GM21515 (cell line): ENCODE results near the gene SLC9A8.

Experiments used
- ATAC-seq: cut with Tn5 transposase; IDR thresholded peaks from one replicate; pipeline ENCODE4 v1.9.1; 2021; ENCODE audit not compliant: unreplicated experiment

The SLC9A8 gene

DNA sequence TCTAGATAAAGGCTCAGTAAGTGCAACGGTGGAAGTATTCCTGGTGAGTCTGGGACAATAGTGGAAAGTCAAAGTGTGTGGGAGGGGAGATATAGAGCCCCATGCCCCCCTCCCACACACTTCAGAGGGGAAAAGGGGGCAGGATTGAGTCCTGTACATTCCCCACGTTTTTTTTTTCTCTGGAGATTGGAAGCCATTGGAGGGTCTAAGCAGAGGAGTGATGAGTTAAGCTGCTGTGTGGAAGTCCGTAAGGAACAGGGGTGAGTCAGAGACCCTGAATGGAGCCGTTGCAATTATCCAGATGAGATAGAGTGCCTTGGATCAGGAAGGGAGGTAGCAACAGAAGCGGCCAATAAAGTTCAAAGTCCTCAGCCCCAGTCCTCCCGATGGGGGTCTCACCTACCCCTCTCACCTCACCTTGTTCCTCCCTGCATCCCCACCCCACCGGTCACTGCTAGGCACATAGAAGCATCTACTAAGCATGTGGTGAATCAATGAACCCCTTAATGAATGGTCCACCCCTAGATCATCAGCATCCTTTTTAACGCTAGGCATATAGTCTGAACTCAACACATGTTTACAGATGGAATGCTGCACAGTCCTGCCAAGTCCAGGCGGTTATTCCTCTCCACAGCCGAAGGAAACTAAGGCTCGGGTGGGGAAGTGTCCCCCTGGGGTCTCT is 662 bp upstream of the SLC9A8 start:
- ATAC-seq: no peak

DNA sequence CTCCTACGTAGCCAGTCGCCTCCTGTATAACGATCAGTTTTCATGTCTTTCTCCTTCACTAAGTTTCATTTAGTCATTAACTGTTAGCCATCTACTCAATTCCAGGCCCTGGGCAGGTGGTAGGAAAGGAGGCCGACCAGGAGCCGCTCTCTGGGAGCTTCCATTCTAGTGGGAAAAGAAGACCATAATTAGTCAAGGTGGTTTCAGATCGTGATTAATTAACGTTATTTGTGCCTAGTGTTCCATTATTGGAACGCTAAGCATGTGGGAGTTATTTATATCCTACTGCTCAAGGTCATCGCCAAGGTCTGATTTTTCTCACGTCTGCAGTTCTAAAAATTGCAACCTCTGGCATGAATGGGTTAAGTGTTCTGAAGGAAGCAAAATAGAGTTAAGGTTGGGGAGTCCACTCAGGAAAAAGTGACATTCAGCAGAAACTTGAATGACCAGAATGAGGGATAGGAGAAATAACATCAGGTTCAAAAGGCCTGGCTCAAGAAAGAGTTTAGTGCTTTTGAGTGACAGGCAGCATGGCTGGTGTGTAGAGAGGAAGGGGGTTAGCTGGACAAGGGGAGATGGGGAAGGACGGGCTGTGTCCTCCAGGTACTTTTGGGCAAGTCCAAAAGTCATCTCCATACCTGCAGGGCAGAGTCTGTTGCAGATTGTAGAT is 812 bp downstream of the SLC9A8 start:
- no peak for ATAC-seq

DNA sequence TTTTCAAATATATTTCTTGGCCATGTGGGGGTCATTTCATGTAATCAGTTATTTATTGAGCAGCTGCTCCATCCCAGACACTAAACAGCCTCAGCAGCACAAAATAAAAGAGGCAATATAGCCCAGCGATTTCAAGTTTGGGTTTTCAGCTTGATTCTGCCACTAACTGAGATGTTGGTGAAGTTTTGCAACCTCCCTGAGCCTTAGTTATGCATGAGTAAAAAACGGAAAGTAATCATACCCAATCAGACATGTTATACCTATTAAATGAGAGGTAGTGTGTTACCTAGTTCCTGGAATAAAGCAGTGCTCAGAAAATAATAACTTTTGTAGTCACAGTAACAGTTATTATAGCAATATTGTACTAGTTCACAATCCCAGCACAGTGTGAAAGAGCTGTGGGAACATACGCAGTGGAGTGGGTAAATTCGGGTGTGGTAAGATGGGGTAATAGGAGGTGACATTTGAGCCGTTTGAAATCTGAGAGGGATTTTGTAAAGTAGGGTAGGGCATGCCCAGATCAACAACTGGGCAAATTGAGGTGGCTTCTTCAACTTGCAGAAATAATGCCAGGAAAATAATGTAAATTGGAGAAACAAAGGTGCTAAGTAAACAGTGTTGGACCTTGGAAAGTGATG is 1.5 kb downstream of the SLC9A8 start:
- no peak for ATAC-seq

DNA sequence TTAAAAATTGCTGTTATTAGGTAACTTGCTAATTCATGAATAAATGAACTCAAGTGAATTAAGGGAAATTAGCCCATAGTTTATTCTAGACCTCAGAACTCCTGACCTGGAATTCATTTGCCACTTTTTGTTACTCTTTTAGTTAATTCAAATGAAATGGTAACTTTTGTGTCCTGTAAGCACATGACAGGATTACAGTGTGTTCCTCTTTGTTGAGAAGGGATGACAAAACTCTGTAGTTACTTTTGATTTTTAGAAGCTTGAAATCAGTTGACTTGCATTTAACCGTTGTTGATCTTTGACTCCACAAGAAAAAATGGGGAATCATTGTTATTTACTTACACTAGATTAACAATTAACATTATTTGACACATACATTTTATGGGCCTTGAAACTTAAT is 6.2 kb downstream of the SLC9A8 start:
- no peak for ATAC-seq

DNA sequence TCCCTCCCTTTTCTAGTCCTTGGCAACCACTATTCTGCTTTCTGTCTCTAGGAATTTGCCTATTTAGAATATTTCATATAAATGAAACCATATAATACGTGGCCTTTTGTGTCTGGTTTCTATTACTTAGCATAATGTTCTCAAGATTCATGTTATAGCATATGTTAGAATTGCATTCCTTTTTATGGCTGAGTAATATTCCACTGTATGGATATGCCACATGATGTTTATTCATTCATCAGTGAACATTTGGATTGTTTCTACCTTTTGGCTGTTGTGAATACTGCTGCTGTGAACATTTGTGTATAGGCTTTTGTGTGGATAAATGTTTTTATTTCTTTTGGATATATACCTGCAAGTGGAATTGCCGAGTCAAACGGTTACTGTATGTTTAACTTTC is 7.1 kb downstream of the SLC9A8 start:
- no peak for ATAC-seq

DNA sequence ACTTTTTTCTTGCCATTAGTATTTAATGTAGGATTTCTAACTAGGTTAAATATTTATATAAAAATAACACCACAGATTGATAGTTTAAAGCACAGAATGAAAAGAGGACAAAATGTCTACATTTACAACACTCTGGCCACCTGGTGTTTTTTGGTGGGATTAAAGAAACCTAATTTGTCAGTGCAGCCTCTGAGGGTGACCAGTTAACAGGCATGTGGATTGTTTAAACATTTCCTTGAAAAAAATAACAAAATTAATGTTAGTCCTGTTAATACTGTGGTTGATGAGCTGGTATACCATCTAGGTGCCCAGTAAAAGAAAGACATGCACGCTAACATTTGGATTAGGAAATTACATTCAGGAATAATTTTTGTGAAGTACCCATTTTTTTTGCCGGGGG is 8.8 kb downstream of the SLC9A8 start:
- ATAC-seq: no peak

DNA sequence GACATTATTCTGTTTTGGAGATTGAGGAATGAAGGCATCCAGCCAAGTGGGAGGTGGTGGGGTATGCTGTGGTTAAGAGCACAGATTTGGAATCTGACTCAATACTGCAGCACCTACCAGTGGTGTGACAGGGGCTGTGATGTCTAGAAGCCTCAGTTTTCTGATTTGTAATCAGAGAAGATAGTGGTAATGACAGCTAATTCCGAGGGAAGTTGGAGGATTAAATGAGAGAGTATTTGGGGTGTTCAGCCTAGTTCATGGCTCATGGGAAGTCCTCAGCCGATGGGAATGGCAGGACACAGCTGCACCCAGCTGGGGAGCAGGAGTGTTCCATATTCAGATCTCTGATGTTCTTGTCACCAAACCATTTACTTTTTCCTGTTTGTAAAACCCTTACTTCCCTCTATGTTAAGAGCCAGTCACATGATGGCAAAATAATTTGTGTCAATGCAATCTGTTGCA is 9.3 kb downstream of the SLC9A8 start:
- no peak for ATAC-seq

DNA sequence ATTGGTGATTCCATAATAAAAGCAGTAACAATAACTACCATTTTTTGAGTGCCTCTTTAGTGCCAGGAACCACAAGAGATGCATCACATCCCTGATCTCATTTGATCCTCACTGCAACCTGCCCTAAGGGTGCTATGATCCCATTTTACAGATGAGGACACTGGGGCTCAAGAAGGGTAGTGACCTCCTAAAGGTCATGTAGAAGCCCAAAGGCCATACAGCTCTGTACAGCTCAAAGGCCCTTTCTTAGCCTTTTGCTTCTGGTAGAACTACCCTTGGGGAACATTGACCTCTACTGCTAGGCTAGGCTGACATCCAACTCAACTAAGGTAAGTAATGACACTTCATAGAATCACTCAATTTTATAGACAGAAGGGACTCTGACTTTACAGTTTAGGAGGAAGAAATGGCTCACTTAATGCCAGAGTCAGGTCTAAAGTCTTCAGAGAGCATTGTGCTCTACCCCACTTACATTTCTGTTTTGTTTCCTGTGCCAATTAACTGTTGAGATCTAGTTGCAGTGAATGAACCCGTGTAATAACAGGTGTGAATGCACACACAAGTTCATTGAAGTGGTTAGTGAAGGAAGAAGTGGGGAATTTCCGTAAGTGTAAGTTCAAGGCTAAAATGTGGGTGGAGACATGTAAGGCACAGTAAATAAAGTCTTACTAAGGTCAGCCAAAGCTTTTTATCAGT is 10.7 kb downstream of the SLC9A8 start:
- no peak for ATAC-seq

DNA sequence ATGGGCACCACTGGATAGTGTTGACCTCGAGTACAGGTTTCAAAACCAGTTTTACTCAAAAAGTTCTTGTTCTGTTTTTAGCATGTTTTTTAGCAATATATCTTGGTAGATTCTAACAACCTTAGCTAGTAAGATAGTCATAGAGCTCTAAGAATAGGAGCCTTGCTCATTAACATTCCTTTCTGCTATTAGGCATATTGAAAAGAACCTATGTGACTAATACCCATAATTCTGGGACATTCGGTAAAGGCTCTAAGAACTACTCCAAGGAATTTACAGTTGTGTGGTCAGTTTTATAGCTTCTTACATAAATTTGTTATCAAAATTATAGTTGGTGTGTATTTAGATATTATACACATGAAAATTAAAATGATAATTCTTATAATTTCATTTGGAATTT is 11.6 kb downstream of the SLC9A8 start:
- ATAC-seq: no peak

DNA sequence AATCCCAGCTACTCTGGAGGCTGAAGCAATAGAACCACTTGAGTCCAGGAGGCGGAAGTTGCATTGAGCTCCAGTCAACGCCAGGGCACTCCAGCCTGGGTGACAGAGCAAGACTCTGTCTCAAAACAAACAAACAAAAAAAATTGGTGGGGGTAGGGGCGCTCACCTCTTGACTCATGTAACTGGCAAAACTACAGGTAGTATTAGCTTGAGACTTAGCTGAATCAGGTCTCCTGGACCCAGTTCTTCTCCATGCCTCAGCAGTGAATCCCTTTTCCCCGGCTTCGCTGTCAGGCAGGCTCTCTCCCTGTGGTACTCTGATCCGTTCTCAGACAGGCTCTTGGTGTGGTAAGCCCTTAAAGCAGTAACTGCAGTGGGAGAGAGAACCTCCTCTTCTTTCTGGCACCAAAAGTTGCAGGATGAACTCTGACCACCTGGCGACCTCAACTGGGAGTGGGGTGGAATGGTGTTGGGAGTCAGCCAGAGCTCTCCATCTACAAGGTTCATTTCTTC is 12.9 kb downstream of the SLC9A8 start:
- ATAC-seq: no peak

DNA sequence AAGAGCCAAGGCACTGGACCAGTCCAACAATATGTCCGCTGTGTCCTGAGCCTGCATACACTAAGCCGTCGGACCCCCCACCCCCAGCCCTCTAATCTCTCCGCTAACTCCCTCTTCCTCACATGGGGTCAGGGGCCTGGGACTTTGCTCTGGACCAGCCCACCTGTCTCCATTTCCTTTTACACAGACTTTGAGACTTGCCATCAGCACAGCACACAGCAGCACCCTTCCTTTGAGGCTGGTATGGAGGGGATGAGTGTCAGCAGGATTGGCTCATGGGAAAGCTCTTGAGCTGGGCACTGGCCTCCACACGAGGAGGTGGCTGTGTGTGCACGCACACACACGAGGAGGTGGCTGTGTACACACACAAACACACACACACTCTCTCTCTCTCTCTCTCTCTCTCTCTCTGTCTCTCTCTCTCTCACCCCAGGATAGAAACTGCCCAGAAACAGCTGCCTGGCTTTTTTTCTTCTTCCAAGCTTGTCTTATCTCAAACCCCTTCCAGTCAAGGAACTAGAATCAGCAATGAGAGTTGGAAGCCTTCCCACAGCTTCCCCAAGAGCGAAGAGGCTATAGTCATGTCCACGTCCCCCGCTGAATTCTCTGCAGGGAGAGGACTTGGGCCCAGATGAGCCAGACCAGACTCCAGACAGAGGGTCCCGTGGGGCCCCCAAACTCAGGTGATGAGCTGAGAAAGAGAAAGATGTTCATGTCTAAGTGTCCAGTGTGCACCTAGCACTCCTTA is 18.6 kb downstream of the SLC9A8 start:
- ATAC-seq: no peak

DNA sequence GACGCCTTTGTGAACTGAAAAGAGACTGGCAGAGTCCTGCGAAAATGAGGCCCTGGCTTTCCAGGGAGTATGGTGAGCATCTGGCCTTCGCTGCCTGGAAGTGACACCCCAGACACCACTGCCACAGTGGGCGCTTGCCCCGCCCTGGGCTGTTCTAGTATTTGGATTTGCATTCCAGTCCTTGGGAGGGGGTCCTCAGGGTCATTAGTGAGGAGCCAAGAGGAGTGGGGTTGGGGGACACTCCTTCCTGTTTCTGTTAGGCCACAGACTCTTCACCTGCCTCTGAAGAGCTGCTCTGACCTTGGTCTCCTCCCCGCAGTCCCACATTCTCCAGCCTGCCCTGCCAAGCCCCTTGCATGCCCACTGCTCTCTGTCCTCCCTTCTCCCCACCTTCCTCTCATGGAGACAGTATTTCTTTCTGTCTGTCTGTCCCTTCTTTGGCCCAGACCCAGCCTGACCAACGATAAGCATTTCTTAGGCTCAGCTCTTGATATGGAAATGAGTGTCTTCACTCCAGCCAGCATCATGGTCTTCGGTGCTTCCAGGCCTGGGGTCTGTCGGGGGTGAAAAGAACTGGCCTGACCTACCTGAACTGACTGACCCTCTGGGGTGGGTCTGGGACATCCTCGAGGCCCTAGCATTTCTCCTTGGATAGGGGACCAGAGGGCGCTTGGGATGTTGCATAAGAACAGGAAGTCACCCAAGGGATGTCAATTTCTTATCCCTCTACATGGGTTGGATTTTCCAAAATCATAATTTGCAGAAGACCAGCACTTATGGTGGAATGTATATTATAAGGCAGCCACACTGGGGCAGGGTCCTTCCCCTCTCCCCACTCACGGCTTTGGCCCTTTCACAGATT is 19.4 kb downstream of the SLC9A8 start:
- ATAC-seq: no peak

DNA sequence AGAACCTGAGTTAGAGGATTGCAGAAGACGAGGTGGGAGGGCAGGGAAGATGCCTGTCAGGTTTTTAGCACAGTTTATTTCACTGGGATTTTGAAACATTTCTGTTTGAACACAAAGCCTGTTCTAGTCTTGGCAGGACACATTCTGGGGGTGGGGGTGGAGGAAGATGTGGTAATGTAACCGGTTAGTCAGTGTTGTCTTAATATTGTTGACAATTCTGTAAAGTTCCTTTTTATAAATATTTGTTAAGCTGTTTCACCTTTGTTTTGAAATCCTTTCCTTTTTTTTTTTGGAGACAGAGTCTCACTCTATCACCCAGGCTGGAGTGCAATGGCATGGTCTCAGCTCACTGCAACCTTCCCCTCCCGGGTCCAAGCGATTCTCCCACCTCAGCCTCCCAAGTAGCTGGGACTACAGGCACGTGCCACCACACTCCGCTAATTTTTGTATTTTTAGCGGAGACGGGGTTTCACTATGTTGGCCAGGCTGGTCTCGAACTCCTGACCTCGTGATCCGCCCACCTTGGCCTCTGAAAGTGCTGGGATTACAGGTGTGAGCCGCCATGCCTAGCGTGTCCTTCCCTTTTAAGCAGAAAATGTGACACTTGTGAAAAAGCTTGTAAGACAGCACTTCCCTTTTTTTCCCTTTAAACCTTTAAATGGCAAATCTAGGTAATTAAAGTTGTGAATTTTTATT is 20.2 kb downstream of the SLC9A8 start:
- no peak for ATAC-seq

DNA sequence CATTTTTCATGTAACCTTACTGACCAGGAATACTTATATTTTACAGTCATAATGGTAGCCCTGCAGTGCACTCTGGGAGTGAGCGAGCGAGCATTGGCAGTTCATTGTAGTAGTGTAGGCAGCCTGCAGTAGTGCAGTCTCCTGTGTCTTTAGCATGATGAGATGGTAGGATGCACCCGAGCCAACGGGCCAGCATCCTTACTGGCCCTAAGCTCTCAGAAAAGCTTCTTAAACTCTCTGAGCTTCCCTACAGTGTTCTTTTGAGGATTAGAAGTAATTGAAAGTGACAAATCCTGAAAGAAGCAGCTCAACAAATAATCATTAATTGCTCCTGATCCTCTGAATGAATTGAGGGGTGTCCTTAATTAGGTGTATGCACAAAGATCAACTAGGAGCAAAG is 20.9 kb downstream of the SLC9A8 start:
- ATAC-seq: no peak

DNA sequence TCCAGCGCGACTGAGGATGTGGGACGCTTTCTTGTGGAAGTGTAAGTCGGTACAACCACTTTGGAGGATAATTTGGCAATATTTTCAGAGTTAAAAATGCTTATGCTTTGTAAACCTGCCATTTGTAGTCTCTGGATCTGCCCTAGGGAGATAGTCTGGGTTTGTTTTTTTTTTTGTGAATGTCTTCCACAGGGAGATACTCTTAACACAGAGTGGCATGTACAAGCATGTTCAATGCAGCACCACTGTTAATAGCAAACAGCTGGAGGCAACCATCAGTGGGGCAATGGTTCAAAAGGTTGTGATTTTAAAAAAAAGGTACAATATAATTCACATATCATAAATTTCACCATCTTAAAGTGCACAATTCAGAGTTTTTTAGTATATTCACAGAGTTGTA is 22.4 kb downstream of the SLC9A8 start:
- no peak for ATAC-seq

DNA sequence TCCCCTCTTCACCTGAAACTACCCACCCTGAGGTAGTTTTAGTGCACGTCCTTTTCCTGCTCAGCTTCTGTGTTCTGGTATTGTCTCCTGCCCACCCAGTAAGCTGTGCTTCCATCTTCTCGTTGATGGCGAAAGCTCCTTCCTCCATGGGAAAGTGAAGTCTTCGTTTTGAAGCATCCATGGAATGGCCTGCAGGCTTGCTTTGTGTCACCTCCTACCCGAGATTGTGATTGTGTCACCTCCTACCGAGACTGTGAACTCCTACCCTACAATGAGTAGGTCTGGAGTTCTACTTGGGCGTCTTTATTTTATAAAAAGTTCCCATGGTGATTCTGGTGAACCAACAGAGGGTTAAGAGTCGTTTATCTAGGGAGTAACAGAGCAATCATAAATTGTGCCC is 25.9 kb downstream of the SLC9A8 start:
- no peak for ATAC-seq

DNA sequence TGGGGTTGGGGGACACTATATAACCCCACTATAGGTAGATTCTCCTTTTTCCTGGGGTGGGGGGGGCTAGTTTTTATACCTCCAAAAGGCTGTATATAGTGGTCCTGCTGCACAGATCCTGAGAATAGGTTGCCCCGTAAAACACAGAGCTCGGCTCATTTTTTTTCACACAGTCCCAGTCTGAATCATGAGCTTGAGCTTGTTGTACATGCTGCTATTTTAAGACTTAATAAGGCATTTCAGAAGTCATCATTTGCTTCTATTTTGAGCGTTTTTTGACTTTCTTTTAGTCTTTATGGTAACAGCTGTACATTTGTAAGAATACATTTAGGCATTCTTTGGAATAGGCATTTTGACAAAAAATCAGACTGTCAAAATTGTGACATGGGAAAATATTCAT is 30.5 kb downstream of the SLC9A8 start:
- ATAC-seq: no peak

DNA sequence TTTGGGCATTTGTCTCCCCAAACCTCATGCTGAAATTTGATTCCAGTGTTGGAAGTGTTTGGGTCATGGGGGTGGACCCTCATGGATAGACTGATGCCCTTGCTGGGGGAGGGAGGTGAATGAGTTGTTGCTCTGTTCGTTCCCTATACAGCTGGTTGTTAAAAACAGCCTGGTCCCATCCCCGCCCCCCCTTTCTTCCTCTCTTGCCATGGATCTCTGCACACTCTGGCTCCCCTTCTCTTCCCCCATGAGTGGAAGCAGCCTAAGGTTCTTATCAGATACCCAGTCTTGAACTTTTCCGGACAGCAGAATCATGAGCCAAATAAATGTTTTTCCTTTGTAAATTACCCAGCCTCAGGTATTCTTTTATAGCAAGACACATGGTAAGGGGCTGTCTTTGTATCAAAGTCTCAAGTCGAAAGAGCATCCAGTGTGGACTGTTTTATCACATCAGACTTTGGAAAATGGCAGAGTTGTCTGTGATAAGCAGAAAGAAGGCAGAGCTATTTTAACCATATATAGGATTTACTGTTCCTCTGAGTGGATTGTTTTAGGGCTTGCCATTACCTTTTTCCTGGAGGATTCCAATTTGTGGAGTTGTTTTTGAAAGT is 31.2 kb downstream of the SLC9A8 start:
- ATAC-seq: no peak

DNA sequence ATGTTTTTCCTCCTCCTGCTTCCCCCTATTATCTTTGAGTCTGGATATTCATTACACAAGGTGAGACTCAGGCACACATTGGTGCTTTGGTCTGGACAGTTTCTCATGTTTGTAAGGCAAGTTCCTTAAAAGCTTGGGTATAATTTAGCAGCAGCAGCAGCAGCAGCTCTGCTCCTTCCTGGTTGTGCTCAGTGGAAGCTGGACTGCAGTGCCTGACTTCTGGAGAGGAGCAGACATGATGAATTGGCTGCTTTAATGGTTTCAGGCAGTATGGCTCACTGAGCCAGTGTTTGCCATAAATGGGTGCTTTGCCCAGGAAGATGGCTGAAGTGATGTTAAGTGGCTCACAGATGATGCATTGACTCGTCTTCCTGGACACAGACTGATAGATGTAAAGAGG is 32.4 kb downstream of the SLC9A8 start:
- ATAC-seq: no peak
